Measurements from ENCODE around the gene MPHOSPH9.
"Not testable (repeated sequence)": the region's sequence is repeated elsewhere in the genome, so short reads cannot be mapped to it uniquely, and the experiment has no call there.

The MPHOSPH9 gene

DNA sequence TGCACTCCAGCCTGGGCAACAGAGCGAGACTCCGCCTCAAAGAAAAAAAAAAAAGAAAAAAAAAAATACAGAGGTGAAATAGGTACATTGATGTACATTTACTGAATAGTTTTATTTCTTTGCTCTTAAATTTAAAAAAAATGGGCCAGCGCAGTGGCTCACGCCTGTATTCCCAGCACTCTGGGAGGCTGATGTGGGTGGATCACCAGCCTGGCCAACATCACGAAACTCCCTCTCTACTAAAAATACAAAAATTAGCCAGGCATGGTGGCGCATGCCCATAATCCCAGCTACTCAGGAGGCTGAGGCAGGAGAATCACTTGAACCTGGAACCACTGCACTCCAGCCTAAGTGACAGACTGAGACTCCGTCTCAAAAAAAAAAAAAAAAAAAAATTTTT lies 25.1 kb downstream of the MPHOSPH9 start:
- not testable (repeated sequence) for DNase-seq

DNA sequence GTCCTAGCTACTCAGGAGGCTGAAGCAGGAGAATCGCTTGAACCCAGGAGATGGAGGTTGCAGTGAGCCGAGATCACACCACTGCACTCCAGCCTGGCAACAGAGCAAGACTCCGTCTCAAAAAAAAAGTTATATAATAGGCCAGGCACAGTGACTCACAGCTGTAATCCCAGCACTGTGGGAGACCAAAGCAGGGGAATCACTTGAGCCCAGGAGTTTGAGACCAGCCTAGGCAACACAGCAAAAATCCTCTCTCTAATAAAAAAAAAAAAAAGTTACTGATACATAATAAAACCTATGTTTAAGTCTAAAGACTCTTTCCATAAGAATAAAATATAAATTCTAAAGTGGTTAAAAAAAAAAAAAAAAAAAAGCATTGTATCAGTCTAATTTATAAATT lies 26.1 kb downstream of the MPHOSPH9 start:
- DNase-seq, result not testable (repeated sequence)

DNA sequence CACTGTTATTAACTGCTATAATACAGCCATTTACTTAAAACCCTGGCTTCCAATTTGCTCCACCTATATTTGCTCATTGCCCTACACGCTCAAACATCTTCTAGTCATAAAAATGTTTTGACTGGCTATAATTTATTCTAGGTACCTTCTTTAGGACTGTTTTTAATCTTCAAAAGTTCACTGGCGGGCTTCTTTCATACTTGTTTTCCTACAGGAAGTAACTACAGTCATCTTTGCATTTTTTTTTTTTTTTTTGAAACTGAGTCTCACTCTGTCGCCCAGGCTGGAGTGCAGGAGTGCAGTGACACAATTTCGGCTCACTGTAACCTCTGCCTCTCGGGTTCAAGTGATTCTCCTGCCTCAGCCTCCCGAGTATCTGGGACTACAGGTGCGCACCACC lies 32.5 kb downstream of the MPHOSPH9 start:
- DNase-seq, result peak; percentile 0

DNA sequence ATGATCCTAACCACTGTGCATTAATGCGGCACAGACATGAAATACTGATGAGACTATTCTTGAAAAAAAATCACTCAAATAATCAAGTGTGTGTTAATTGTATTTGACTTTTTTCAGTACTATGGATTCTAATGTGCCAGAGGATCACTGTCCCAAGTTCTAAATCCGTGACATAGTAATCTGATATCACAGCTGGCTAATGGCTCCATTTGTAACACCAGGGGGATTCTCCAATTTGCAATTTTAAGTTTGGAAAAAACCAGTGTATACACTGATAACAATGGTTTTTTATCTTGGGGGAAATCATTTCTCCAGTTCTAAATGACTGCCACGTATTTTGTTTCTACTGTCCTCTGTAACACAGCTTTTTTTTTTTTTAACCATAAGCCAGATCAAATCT lies 33.0 kb downstream of the MPHOSPH9 start:
- DNase-seq, result no peak

DNA sequence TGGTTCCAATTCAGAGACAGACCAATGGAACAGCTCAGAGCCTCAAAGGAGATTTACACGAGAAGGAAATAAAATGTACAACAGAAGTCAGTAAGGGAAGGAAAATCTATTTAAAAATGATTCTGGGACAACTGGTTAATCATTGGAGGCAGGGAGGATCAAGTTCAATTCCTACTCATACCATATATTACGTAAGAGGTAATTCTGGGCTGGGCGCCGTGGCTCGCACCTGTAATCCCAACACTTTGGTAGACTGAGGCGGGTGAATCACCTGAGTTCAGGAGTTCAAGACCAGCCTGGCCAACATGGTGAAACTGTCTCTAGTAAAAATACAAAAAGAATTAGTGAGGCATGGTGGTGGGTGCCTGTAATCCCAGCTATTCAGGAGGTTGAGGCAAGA lies 45.3 kb downstream of the MPHOSPH9 start:
- no peak for DNase-seq

DNA sequence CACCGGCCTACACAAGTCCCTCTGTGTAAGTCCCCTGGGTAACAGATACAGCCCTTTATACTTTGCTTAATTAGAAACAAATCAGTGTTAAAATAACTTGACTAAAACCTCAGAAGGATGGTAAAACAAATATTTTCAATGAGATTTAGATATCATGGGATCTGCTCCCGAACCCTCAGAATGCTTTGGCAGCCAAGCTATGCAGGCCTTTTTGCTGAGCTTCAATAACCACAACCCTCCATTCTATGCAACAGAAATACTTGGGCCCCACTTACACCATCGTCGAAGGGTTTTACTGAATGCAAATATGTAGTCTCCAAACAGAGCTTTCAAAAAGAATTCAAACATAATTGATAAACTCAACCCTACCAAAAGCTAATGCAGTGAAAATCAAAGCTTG lies 52.8 kb downstream of the MPHOSPH9 start:
- no peak for DNase-seq

DNA sequence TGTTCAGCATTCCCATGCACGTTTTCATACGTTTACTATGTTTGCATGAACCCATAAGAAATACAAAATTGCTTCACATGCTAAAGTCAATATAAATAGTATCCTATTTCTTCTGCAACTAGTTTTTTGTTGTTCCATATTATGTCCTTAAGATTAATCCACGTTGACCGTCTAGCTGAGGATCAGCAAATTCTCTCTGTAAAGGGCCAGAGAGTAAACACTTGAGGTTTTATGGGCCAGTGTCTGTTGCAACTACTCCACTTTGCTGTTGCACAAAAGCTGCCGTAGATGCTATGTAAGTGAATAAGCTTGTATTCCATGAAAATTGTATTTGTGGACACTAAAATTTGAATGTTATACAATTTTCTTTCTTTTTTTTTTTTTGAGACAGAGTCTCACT lies 61.0 kb downstream of the MPHOSPH9 start:
- no peak for DNase-seq

DNA sequence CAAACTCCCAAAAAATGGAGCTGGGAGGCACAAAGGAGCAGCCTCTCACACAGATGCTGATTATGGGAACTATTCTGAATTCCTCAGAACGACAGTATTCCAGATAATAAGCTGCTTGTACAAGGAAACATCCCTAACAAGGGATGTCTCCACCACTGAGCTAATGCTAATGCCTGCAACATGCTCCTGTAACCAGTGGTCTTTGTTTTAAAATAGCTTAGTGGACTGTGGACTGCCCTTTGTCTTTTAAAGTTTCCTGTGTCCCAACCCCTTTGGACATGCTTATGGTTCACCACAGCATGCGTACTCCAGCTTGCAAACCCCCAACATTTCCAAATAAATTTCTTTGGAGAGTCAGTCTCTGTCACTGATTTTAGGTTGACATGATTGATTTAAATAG lies 65.6 kb downstream of the MPHOSPH9 start:
- DNase-seq, result no peak

DNA sequence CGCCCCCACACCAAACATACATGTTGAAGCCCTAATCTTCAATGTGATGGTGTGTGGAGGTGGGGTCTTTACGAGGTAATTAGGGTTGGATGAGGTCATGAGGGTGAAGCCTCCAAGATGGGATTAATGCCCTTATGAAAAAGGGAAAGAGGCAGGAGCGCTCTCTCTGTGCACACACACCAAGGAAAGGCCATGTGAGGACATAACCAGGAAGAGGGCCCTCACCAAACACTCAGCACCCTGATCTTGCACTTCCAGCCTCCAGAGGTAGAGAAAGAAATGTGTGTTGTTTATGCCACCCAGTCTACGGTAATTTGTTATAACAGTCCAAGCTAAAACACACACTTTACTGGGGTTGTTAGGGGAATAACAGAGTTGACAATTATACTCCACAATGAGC lies 67.4 kb downstream of the MPHOSPH9 start:
- DNase-seq, result no peak

DNA sequence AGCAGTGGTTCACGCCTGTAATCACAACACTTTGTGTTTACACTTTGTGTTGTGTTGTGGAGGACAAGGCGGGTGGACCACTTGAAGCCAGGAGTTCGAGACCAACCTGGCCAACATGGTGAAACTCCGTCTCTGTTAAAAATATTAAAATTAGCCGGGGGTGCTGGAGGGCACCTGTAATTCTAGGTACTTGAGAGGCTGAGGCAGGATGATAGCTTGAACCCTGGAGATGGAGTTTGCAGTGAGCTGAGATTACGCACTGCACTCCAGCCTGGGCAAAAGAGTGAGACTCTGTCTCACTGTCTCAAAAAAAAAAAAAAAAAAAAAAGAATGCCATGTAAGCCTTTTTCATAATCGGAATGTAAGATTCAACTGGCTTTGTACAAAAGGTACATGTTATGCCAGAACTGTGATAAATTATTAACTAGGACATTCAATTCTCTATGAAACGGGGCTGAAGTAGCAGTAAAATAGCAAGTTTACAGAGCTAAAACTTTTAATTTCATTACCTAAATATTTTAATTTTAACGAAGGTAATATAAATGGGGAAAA lies 68.2 kb downstream of the MPHOSPH9 start:
- no peak for DNase-seq

DNA sequence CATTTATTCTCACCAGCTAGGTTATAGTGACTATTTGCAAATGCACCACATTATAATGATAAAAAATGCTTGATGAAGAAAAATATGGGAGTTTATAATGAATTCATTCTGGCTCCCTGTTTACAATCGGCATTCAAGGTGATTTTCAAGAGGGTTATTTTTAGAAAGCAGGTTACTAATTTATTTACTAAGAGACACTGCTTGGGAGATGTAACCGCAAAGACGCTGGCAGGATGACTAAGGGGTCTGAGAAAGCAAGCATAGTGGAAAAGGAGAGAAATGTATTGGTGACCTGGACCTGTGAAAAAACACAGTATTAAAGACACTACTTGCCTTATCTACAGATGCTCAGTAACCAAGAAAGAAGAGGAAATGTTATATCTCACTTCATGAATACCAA lies 68.7 kb downstream of the MPHOSPH9 start:
- DNase-seq, result no peak

DNA sequence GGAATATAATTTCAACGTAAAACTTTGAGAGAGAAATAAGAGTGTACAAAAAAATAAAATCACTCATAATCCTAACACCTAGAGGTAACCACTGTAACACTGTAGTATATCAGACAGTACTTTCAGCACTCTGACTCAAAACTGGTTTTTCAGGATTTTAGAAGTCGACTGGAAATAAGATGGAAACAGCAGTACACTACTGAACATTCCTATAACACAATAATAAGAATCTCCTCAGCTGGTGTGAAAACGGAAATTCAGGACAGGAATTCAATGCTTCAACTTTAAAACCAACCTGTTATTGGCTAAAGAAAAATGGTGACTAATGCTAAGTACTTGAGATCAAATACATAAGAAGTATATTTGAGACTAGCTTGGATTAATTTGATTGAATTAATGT lies 69.7 kb downstream of the MPHOSPH9 start:
- DNase-seq, result no peak

DNA sequence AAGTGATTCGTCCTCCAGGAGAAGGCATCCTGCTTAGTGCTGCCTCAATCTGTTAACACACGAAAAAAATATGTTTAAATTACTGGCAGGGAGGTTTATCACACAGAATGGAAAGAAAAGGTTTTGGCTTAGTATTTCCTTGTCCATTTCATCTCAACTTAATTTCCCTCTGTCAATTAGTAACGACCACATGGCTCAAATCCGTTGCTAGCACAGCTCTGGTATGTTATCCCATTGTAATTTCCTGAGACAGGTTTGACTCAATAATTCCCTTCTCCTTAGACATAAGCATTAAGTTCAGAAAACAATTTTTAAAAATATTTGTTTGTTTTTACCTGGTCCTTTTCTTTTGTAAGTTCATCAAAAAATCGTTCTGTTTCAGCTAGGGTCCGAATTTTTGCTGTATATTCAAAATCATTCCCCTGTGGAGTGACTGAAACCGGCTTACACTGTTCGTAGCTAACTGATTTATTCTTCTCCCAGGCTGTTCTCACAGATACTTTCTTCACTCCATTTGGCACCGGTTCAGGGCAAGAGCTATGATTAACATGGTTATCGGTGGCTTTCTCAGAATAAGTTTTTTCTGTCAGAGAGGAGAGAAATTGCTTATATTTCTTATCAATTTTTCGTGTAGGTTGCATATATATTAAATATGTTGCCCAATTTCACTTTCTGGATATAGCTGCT lies 72.0 kb downstream of the MPHOSPH9 start:
- DNase-seq, result no peak

DNA sequence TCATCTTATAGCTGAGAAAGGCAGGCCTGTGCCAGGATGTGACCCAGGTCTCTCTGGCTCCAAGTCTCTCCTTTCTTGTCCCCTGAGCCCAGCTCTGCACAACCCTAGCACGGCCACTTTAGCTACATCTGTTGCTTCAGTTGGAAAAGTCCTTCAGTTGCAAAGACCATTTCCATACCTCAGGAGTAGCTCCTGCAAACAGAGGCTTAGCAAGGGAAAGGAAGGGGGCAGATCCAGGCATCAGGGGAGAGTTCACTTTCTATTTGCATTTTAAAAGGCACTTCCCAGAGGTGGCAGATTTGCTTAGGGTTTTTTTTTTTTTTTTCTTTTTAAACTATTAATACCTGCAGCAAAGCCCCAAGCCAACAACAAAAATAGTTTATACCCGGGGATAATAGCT lies 79.0 kb downstream of the MPHOSPH9 start:
- DNase-seq, result no peak

DNA sequence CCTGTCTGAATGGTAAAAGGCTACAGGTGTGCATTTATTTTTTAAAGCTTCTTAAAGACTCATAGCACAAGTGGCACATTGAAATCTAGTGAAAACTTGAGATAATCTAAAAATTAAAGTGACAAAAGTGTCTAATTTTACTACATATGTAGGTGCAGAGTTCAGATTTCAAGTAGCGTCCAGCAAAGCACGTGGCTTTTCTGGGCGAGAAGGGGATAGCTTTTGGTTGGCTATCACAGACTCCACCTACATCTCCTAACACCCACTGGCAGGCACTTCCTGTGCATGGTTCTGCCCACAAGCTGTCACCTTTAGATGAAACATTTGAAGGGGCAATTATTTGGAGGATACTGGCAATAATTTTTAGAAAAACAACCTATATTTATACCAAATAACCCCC lies 80.1 kb downstream of the MPHOSPH9 start:
- peak; percentile 13 for DNase-seq

DNA sequence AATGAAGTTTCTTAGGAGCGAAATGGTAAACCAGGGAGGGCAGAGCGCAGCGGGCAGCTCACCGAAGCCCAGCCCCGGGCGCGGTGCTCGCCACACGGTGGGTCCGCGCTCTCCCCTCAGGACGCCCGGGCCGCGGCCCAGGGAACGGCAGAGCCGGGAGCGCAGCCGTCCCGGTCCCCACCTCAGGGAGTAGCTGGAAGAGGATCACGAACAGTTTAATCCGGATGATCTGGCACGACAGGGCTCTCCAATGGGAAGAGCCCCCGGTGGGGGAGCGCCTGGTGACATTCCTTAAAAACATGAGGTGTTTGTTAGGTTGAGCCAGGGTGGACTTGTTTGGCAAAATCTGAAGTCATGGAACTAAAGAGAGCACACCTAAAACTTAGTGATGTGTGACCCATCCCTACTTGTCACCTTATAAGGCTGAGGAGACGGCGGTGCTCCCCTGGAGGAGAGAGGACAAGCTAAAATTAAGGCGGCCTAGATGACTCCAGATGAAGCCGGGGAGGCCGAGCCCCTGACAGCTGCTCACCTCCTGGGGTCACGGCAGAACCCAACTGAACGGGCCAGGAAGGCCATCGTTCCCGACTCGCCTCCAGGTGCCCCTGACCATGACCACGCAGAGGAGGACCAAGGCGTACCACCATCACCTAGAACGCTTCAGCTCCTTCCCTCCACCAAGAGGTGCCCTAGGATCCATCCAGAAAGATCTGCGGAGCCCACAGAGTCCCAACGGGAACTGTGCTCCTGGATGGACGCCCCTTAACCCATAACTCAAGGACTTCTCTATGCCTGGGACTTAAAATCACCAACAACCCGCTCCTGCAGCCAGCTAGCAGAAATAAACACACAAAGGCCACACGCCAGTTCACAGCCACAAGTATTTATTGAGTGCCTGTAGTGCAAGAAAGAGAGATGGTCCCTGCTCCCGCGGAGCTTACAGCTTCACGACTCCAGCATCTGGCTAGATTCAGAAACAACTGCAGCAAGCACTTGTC lies 81.2 kb downstream of the MPHOSPH9 start:
- DNase-seq, result no peak

DNA sequence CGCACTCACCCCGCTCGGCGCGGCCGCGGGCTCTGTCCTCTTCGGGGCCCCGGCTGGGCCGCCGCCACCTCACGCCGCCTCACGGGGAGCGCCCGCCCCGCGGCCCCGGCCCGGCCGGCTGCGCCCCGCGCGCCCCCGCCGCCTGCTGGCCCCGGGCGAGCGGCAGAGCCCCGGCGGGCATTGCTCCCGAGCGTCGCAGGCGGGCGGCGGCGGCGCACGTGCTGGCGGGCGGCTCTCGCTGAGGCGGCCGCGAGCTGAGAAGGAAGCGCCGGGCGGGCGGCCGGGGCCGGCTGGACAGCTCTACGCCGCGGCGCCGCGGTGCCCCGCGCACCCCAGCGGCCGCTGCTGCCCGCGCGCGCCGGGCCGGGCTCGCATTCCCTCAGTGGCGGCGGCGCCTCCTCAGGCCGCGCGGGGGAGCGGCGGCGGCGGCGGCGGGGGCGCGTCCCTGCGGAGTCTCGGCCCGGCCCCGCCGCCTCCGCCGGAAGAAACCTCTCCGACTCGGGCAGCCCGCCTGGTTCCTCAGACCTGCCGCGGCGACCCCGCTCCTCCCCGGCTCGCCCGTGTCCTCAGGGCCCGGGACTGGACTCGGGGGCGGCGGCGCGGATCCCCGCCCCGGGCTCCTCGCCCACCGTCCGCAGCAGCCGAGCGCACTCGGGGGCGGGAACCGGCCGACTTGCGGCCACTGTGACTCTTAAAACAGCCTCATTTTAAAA lies 82.0 kb downstream of the MPHOSPH9 start, which contains the start of gene PITPNM2:
TSS of gene PITPNM2 (minus strand) at position 347 of the 713 bp plus-strand sequence. CDS start 116,500 bp downstream, outside the sequence.
- DNase-seq, result peak; percentile 67

DNA sequence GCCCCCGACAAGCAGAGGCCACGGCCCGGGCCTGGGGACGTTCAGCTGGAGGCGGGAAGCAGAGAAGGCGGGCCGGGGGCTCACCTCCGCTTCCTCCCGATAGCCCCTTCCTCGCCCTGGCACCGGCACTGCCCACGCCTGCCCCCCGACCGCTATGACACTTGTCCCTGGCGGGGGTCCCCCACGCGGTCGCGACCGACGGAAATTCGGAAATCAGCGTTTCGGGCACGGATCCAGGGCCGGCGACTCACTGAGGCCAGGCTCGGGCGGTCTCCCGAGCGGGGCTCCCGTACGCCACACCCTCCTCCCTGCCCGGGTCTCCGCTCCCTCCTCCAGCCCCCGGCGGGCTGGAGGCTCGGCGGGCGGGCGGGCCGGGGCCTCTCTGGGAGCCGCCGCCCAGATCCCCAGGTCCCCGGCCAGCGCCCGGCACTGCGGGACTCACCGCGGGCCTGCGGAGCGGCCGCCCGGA lies 82.6 kb downstream of the MPHOSPH9 start:
- DNase-seq, result peak; percentile 11

DNA sequence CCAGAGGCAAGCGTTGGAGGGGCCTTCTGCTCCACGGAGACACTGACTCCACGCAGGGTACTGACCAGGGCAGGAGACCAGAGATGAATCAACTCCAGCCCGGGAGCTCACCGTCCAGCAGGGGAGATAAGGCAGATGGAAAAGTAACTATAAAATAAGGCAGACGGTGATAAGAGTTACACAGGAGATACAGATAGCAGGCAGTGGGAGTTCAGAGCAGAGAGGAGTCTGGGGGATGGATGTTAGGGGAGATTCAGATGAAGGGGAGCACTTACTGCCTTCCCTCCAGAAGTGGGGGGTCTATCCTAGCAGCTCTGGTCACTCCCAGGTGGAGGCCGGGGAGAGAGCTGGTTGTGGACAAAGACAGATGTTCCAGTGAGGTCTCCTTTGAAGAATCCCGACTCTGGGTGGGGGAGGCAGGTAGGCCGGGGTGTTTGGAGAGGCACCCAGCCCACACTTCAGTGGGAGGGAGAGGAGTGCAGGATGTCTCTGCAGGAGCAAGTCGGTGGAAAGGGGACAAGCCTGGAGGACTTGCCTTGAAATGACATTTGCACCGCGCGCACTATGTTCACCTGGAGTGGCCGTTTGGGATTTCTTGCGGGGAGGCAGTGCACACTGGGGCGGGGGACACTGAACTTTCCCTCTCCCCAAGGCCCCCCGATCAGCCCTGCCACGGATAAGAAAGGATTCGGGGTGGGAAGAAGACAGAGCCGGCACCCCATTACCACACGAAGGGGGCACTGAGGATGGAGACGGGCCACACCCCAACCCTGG lies 83.3 kb downstream of the MPHOSPH9 start:
- no peak for DNase-seq

DNA sequence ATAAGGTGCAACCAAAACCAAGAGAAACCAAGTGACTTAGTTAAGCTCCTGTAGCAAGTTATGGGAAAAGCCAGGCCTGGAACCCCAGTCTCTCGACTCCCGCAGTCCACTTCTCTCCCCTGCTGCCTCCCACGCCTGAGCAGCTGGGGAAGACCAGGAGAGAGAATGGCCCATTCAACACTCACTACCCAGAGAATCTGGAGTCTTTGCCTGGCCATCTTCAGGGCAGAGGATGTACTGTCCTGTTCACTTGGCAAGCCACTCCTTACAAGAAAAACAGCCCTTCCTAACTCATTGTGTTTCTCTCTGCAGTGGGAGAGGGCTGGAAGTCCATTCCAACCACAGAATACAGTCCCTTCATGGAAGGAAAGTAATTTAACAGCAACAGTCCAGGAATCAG lies 83.9 kb downstream of the MPHOSPH9 start:
- DNase-seq, result no peak

DNA sequence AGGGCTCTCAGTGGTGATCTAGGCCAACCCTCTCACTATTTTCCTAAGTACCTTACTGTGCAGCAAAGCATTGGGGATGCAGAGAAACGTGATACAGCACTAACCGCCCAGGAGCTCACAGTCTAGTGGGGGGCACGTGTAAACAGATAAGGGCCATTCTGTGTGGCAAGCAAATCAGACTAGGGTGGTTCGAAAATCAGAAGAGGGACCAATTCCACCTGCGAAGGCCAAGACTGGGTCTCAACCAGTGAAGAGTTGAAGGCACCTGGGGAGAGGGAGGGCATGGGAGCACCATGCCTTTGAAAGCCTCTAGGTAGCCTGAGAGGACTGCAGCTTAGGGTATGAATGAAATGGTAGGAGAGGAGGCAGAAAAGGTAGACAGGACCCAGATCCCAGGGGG lies 84.3 kb downstream of the MPHOSPH9 start:
- no peak for DNase-seq

DNA sequence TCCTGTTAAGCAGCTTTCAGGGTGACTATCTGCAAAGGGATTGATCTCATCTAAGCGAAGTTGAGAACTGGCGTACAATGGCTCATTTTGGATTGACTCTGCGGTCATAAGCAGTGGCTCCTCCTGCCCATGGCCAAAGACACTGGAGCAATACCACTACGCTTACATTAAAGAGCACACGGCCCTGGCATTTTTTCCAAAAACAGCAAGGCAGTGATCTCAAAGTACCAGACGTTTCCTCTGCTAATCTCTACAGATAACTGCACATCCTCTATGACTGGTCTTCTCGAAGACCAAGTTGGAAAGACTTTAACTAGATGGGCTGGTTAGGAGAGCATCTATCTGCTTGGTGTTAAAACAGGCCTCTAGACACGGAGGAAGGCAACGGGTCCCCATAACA lies 84.7 kb downstream of the MPHOSPH9 start:
- no peak for DNase-seq

Measured in CD4-positive, alpha-beta T cell treated with Interleukin-12 subunit alpha and Interleukin-12 subunit beta, for 1 hour (primary cell).